Mesendoderm (in vitro differentiated cells): ENCODE results near the gene FARP2.
"Not testable (repeated sequence)": the region's sequence is repeated elsewhere in the genome, so short reads cannot be mapped to it uniquely, and the experiment has no call there.

Experiments used
- DNase-seq: peaks from one replicate; pipeline ENCODE4 v3.0.0; 2013
- H2AK5ac ChIP-seq: 2 replicates; pipeline ENCODE4 v1.6.1; 2013; ENCODE audit warnings: low read length, inconsistent platforms
- H2BK120ac ChIP-seq: 2 replicates; pipeline ENCODE4 v1.6.1; 2013; ENCODE audit warnings: low read depth, mild to moderate bottlenecking, low read length, moderate library complexity, mixed read lengths
- H2BK15ac ChIP-seq: replicated peaks from 2 replicates; pipeline ENCODE4 v1.6.1; 2013; ENCODE audit warnings: low read depth, mild to moderate bottlenecking, moderate library complexity
- H2BK5ac ChIP-seq: 2 replicates; pipeline ENCODE4 v1.6.1; 2013; ENCODE audit warnings: low read length, inconsistent platforms
- H3K18ac ChIP-seq: 2 replicates; pipeline ENCODE4 v1.6.1; 2013; ENCODE audit warnings: mild to moderate bottlenecking, low read length, mixed read lengths
- H3K23ac ChIP-seq: one replicate; pipeline ENCODE4 v1.6.1; 2013; ENCODE audit warnings: low read length
- H3K27ac ChIP-seq: 2 replicates; pipeline ENCODE4 v1.5.1; 2013; ENCODE audit warnings: low read depth, mild to moderate bottlenecking, inconsistent platforms, low read length, moderate library complexity
- H3K27me3 ChIP-seq: 2 replicates; pipeline ENCODE4 v1.6.1; 2013; ENCODE audit warnings: low read length, control low read depth, mild to moderate bottlenecking, inconsistent platforms; ENCODE audit not compliant: insufficient read depth, poor library complexity
- H3K36me3 ChIP-seq: 2 replicates; pipeline ENCODE4 v1.6.1; 2013; ENCODE audit warnings: low read length, inconsistent platforms; ENCODE audit not compliant: control insufficient read depth, insufficient read depth
- H3K4ac ChIP-seq: one replicate; pipeline ENCODE4 v1.6.1; 2013; ENCODE audit warnings: low read depth, mild to moderate bottlenecking, low read length, moderate library complexity
- H3K4me1 ChIP-seq: 2 replicates; pipeline ENCODE4 v1.6.1; 2013; ENCODE audit warnings: low read depth, low read length, inconsistent platforms; ENCODE audit not compliant: control insufficient read depth
- H3K4me2 ChIP-seq: 2 replicates; pipeline ENCODE4 v1.6.1; 2013; ENCODE audit warnings: low read length
- H3K4me3 ChIP-seq: 2 replicates; pipeline ENCODE4 v1.5.1; 2013; ENCODE audit warnings: mild to moderate bottlenecking, low read length
- H3K56ac ChIP-seq: one replicate; pipeline ENCODE4 v1.6.1; 2013; ENCODE audit warnings: low read length
- H3K79me1 ChIP-seq: 2 replicates; pipeline ENCODE4 v1.6.1; 2013; ENCODE audit warnings: low read length, inconsistent platforms
- H3K79me2 ChIP-seq: 2 replicates; pipeline ENCODE4 v1.6.1; 2013; ENCODE audit warnings: mild to moderate bottlenecking, low read length; ENCODE audit not compliant: control insufficient read depth, insufficient read depth
- H3K9ac ChIP-seq: 2 replicates; pipeline ENCODE4 v1.6.1; 2013; ENCODE audit warnings: low read length, inconsistent platforms
- H4K5ac ChIP-seq: one replicate; pipeline ENCODE4 v1.6.1; 2013; ENCODE audit warnings: low read length
- H4K8ac ChIP-seq: one replicate; pipeline ENCODE4 v1.6.1; 2013; ENCODE audit warnings: low read depth, mild to moderate bottlenecking, control low read depth, low read length, moderate library complexity
- WGBS: extraction: QIAGEN DNeasy Blood & Tissue Kit; methylation state at CpG from one replicate; pipeline ENCODE4 v1.1.7; 2013; ENCODE audit warnings: low lambda C conversion rate, missing lambda C conversion rate; ENCODE audit not compliant: insufficient coverage; ENCODE audit errors: extremely low coverage; 5-methylcytosine and 5-hydroxymethylcytosine counted together

FARP2 gene

GRCh38 chr2:241519669-241520068, 163.6 kb downstream of the FARP2 start:
- Histone ChIP-seq H3K4me2 (no peak overlapping the region), H3K9ac (no peak overlapping the region), H2BK120ac (no peak overlapping the region), H3K18ac (no peak overlapping the region), H3K4ac (no peak overlapping the region), H3K56ac (no peak overlapping the region), H3K79me2 (no peaks in the 10 kb centered on the region), H3K27me3 (no peaks in the 10 kb centered on the region), H3K23ac (no peak overlapping the region), H3K79me1 (no peaks in the 10 kb centered on the region), H2BK15ac (no peak overlapping the region), H3K36me3 (no peaks in the 10 kb centered on the region), H4K5ac (no peak overlapping the region), H3K4me1 (no peaks in the 10 kb centered on the region), H2BK5ac (no peak overlapping the region), H3K27ac (no peak overlapping the region), H2AK5ac (no peak overlapping the region), H4K8ac (no peak overlapping the region), H3K4me3 (no peak overlapping the region)
- peak; percentile 13 for DNase-seq
- WGBS = no CpG with 5 or more reads among the region's 11 CpGs

DNA sequence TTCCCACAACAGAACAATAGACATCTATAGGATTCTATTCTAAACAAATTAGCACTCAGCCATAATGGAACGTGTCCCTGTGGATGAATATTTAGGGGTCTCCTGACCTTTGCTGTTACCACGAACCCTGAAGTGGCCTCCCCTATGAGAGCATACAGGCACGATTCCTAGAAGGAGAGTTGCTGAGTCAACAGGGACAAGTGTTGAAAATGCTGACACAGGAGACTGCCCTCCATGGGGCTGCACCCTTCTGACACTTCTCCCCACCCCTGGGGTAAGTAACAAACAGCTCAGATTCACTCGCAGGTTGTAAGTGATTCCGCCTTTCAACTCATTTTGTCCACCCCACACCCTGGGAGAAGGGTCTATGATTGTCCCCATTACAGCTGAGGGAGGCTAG, 166.4 kb downstream of the FARP2 start:
- H4K5ac ChIP-seq = no peak overlapping the region
- H3K4me2 ChIP-seq = no peak overlapping the region
- H2BK15ac ChIP-seq = no peak overlapping the region
- H3K18ac ChIP-seq = no peak overlapping the region
- H3K4me3 ChIP-seq = no peak overlapping the region
- no peaks in the 10 kb centered on the region for H3K36me3 ChIP-seq
- DNase-seq = no peak
- H2BK120ac ChIP-seq = no peak overlapping the region
- no peak overlapping the region for H2BK5ac ChIP-seq
- no peak overlapping the region for H3K23ac ChIP-seq
- no peak overlapping the region for H3K27ac ChIP-seq
- H2AK5ac ChIP-seq = no peak overlapping the region
- H3K79me2 ChIP-seq = no peaks in the 10 kb centered on the region
- H3K4me1 ChIP-seq = no peaks in the 10 kb centered on the region
- H3K4ac ChIP-seq = no peak overlapping the region
- no peaks in the 10 kb centered on the region for H3K27me3 ChIP-seq
- WGBS = no CpG with 5 or more reads among the region's 5 CpGs
- no peak overlapping the region for H4K8ac ChIP-seq
- no peak overlapping the region for H3K9ac ChIP-seq
- no peaks in the 10 kb centered on the region for H3K79me1 ChIP-seq
- H3K56ac ChIP-seq = no peak overlapping the region

DNA sequence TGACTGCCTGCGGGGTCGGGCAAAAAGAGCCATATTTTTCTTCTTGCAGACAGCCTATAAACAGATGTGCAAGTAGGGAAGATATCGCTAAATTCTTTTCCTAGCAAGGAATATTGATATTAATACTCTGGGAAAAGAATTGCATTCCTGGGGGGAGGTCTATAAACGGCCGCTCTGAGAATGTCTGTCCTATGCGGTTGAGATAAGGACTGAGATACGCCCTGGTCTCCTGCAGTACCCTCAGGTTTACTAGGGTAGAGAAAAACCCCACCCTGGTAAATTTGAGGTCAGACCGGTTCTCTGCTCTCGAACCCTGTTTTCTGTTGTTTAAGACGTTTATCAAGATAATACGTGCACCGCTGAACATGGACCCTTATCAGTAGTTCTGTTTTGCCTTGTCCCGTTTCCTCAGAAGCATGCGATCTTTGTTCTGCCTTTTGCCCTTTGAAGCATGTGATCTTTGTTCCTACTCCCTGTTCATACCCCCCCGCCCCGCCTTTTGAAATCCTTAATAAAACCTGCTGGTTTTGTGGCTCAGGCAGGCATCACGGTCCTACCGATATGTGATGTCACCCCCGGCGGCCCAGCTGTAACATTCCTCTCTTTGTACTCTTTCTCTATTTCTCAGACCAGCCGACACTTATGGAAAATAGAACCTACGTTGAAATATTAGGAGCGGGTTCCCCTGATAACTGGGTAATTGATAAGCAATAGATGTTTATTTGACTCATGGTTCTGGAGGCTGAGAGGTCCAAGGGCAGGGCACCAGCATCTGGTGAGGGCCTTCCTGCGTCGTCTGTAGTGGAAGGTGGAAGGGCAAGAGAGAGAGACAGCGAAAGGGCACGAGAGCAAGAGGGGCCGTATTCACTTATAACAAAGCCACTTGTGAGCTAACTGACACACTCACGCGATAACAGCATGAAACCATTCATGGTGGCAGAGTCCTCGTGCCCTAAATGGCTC, 170.0 kb downstream of the FARP2 start:
- H3K56ac ChIP-seq, H3K79me2 ChIP-seq, H3K36me3 ChIP-seq, H2BK5ac ChIP-seq, H4K5ac ChIP-seq, H3K4me2 ChIP-seq, H3K27ac ChIP-seq, H2AK5ac ChIP-seq, H3K79me1 ChIP-seq, H2BK120ac ChIP-seq, DNase-seq, H2BK15ac ChIP-seq, H3K18ac ChIP-seq, H3K4me1 ChIP-seq, H4K8ac ChIP-seq, H3K23ac ChIP-seq, H3K27me3 ChIP-seq, H3K9ac ChIP-seq, H3K4me3 ChIP-seq, H3K4ac ChIP-seq: not testable (repeated sequence)
- no CpG with 5 or more reads among the region's 31 CpGs for WGBS

- Histone ChIP-seq H3K4me2 (no peak overlapping the region), H3K27ac (no peak overlapping the region), H3K4me1 (no peaks in the 10 kb centered on the region), H3K9ac (no peak overlapping the region), H3K18ac (no peak overlapping the region), H3K79me2 (no peaks in the 10 kb centered on the region), H2AK5ac (no peak overlapping the region), H3K23ac (no peak overlapping the region), H4K8ac (no peak overlapping the region), H3K4ac (no peak overlapping the region), H2BK15ac (no peak overlapping the region), H3K4me3 (no peak overlapping the region), H4K5ac (no peak overlapping the region), H3K56ac (no peak overlapping the region), H3K79me1 (no peaks in the 10 kb centered on the region), H3K27me3 (no peaks in the 10 kb centered on the region), H3K36me3 (no peaks in the 10 kb centered on the region), H2BK5ac (no peak overlapping the region), H2BK120ac (no peak overlapping the region)
- no peak for DNase-seq
- no CpG with 5 or more reads among the region's 8 CpGs for WGBS
Measured at GRCh38 chr2:241530571-241530970, 174.5 kb downstream of the FARP2 start.

DNA sequence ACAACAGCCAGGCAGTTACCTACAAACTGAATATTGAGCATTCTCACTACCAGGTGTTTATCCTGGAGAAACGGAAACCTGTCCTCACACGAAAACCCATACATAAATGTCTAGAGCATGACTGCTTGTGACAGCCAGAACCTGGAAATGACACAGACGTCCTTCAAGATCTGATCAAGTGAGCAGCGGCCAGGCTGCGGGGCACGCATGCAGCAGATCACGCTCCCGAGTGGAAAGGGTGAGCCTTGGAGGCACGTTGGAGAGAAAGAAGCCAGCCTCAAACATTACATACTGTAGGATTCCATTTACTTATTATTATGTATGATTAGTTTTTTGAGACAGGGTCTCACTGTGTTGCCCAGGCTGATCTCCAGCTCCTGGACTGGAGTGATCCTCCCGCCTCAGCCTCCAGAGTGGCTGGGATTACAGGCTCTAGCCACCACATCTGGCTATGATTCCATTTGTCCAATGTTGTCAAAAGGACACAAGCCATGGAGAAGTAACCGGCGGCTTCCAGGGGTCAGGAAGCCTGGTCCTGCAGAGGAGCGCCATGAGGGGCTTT, 175.2 kb downstream of the FARP2 start:
- Histone ChIP-seq H4K5ac (no peak overlapping the region), H3K4ac (no peak overlapping the region), H2AK5ac (no peak overlapping the region), H3K27me3 (no peaks in the 10 kb centered on the region), H2BK120ac (no peak overlapping the region), H3K79me2 (no peaks in the 10 kb centered on the region), H3K27ac (no peak overlapping the region), H3K23ac (no peak overlapping the region), H2BK5ac (no peak overlapping the region), H3K4me2 (no peak overlapping the region), H3K79me1 (no peaks in the 10 kb centered on the region), H3K18ac (no peak overlapping the region), H3K56ac (no peak overlapping the region), H2BK15ac (no peak overlapping the region), H3K36me3 (no peaks in the 10 kb centered on the region), H3K4me3 (no peak overlapping the region), H3K9ac (no peak overlapping the region), H4K8ac (no peak overlapping the region), H3K4me1 (no peaks in the 10 kb centered on the region)
- WGBS = no CpG with 5 or more reads among the region's 13 CpGs
- no peak for DNase-seq
